ENCODE data around the gene FAM114A2.

FAM114A2 gene

GRCh38 chr5:154038707-154039457 is at the start of gene FAM114A2, which contains the start of gene MFAP3:
TSS of gene FAM114A2 (minus strand) at chr5:154038910. CDS start at chr5:154034953, 3,957 bp downstream.
TSS of gene MFAP3 (plus strand) at chr5:154038967. CDS start at chr5:154049723, 10,756 bp downstream.
- peak within 1 kb of the TSS; percentile 82 for H3K27ac ChIP-seq
- TF ChIP-seq CTCF (conservative IDR thresholded peaks at IDR 0.05), result no peak

GRCh38 chr5:154087260-154087659 is 48.5 kb upstream of the FAM114A2 start:
- no peak for TF ChIP-seq CTCF (conservative IDR thresholded peaks at IDR 0.05)
- H3K27ac ChIP-seq, result no peak overlapping the region

DNA sequence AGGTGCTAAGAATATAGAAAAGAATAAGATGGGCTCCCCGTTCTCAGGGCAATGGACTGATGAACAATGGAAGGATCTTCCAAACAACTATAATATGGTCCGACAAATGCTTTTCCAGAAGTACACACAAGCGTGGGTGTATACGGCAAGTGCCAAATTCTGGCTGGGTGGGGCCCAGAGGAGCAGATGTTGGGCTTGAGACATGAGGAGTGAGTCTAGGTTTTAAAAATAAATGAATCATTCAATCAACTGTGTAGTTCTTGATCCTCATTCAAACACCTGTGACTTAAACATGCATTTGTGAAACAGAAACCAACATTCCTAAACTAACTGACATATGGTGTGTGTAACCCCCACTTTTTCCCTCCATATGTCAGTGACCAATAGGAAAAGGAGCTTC is 47.9 kb upstream of the FAM114A2 start:
- H3K27ac ChIP-seq, result no peak overlapping the region
- TF ChIP-seq CTCF (conservative IDR thresholded peaks at IDR 0.05), result no peak

GRCh38 chr5:154086146-154086545 is 47.4 kb upstream of the FAM114A2 start:
- no peak for TF ChIP-seq CTCF (conservative IDR thresholded peaks at IDR 0.05)

GRCh38 chr5:154084062-154084639 is 45.4 kb upstream of the FAM114A2 start:
- no peak overlapping the region; the same call in 1 of the 2 replicates for H3K27ac ChIP-seq
- no peak for TF ChIP-seq CTCF (conservative IDR thresholded peaks at IDR 0.05)

More at GRCh38 chr5:154086146-154086545, 47.4 kb upstream of the FAM114A2 start:
- H3K27ac ChIP-seq, result no peak overlapping the region

- no peak overlapping the region for H3K27ac ChIP-seq
- no peak for TF ChIP-seq CTCF (conservative IDR thresholded peaks at IDR 0.05)
Observed at GRCh38 chr5:154081246-154081645, 42.5 kb upstream of the FAM114A2 start.

GRCh38 chr5:154078272-154078671 is 39.6 kb upstream of the FAM114A2 start:
- no peak for TF ChIP-seq CTCF (conservative IDR thresholded peaks at IDR 0.05)
- H3K27ac ChIP-seq, result no peak overlapping the region

Data from VCaP (cell line).